ENCODE results near the gene GRK5. TPM values are rescaled to one million over a fixed set of nuclear protein-coding genes. Genes with fewer than 3 reads are reported as not detected.

Gene GRK5
- polyA plus RNA-seq, 1 experiment = 20.8 TPM

DNA sequence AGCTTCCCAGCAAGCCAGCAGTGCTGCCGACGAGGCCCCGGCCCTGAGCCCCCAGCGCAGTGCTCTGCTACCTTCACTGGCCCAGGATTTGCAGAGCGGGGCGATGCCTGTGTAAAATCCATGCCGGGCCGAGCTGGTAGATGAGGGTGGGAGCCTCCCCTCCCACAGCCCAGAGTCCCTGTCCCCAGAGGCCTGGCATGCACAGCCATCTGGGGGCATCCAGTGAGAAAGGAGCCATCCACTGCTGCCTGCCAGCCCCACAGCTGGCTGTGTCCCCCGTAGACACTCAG lies 218.5 kb downstream of the GRK5 start:
- POLR2A ChIA-PET = no interaction called here
- no peak overlapping the region for H3K4me3 ChIP-seq (ENCODE audit: low read depth, low read length)
- H3K36me3 ChIP-seq (ENCODE audit: control insufficient read depth, insufficient read depth, low read length) = peaks cover 26% of the 10 kb centered on the region
- TF ChIP-seq, protein P1, sequence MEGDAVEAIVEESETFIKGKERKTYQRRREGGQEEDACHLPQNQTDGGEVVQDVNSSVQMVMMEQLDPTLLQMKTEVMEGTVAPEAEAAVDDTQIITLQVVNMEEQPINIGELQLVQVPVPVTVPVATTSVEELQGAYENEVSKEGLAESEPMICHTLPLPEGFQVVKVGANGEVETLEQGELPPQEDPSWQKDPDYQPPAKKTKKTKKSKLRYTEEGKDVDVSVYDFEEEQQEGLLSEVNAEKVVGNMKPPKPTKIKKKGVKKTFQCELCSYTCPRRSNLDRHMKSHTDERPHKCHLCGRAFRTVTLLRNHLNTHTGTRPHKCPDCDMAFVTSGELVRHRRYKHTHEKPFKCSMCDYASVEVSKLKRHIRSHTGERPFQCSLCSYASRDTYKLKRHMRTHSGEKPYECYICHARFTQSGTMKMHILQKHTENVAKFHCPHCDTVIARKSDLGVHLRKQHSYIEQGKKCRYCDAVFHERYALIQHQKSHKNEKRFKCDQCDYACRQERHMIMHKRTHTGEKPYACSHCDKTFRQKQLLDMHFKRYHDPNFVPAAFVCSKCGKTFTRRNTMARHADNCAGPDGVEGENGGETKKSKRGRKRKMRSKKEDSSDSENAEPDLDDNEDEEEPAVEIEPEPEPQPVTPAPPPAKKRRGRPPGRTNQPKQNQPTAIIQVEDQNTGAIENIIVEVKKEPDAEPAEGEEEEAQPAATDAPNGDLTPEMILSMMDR (IDR thresholded peaks at IDR 0.05; ENCODE audit: insufficient read depth, low read depth, low read length) = no peak
- H3K27me3 ChIP-seq (ENCODE audit: control insufficient read depth, insufficient read depth, low read length) = no peaks in the 10 kb centered on the region
- CTCF ChIA-PET = interaction anchor here (1.2 to 2.5 kb wide), 2 partner anchors 216 to 227 kb away, joined by 3 to 8 read pairs; no protein-coding TSS in a partner anchor
- no peak for DNase-seq (ENCODE audit: low read depth)

DNA sequence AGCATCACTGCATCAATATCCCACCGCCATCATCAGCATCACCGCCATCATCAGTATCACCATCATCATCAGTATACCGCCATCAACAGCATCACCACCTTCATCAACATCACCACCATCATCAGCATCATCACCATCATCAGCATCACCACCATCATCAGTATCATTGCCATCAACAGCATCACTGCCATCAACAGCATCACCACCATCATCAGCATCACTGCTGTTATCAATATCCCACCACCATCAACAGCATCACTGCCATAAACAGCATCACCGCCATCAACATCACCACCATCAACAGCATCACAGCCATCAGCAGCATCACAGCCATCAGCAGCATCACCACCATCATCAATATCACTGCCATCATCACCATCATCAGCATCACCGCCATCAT lies 219.3 kb downstream of the GRK5 start:
- ChIA-PET POLR2A (no interaction called here), CTCF (no interaction called here)
- DNase-seq (ENCODE audit: low read depth) = no peak
- Histone ChIP-seq H3K4me3 (ENCODE audit: low read depth, low read length) (no peak overlapping the region), H3K27me3 (ENCODE audit: control insufficient read depth, insufficient read depth, low read length) (no peaks in the 10 kb centered on the region), H3K36me3 (ENCODE audit: control insufficient read depth, insufficient read depth, low read length) (peaks cover 32% of the 10 kb centered on the region)
- TF ChIP-seq, protein P1 (IDR thresholded peaks at IDR 0.05; ENCODE audit: insufficient read depth, low read depth, low read length) = no peak

DNA sequence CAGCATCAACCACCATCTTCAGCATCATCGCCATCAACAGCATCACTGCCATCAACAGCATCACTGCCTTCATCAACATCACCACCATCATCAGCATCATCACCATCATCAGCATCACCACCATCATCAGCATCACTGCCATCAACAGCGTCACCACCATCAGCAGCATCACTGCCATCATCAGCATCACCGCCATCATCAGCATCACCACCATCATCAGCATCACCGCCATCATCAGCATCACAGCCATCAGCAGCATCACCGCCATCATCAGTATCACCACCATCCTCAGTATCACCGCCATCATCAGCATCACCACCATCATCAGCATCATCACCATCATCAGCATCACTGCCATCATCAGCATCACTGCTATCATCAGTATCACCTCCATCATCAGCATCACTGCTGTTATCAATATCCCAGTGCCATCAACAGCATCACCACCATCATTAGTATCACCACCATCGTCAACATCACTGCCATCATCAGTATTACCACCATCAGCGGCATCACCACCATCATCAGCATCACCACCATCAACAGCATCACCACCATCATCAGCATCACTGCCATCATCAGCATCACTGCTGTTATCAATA lies 220.0 kb downstream of the GRK5 start:
- Histone ChIP-seq H3K36me3 (ENCODE audit: control insufficient read depth, insufficient read depth, low read length) (peaks cover 33% of the 10 kb centered on the region), H3K27me3 (ENCODE audit: control insufficient read depth, insufficient read depth, low read length) (no peaks in the 10 kb centered on the region), H3K4me3 (ENCODE audit: low read depth, low read length) (no peak overlapping the region)
- TF ChIP-seq, protein P1 (IDR thresholded peaks at IDR 0.05; ENCODE audit: insufficient read depth, low read depth, low read length) = no peak
- POLR2A ChIA-PET = no interaction called here
- DNase-seq (ENCODE audit: low read depth) = no peak
- CTCF ChIA-PET = interaction anchor here (2.6 kb wide), 1 partner anchor 18 kb away, joined by 8 read pairs; no protein-coding TSS in a partner anchor

DNA sequence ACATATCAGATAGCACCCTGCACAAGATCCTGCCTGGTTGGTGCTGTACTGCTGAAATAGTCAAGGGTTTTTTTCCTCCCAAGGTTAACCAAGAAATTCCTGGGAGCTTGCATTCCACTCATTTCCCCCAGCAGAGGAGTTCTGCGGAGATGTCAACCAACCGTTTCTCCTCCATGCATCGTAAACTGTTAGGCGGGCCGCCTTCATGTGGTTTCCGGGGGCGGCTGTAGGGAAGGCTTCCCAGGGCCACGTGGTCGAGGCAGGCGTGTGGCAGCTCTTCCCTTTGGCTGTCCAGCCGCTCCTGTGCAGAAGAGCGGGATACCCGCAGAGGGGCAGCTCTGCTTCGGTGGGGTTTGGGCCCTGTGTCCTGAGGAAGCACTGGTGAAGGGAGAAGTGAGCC lies 221.4 kb downstream of the GRK5 start:
- no peak overlapping the region for H3K4me3 ChIP-seq (ENCODE audit: low read depth, low read length)
- no peaks in the 10 kb centered on the region for H3K27me3 ChIP-seq (ENCODE audit: control insufficient read depth, insufficient read depth, low read length)
- no peak for DNase-seq (ENCODE audit: low read depth)
- TF ChIP-seq, protein P1 (IDR thresholded peaks at IDR 0.05; ENCODE audit: insufficient read depth, low read depth, low read length) = no peak
- POLR2A ChIA-PET = no interaction called here
- CTCF ChIA-PET = interaction anchor here (2.6 kb wide), 1 partner anchor 17 kb away, joined by 8 read pairs; no protein-coding TSS in a partner anchor
- H3K36me3 ChIP-seq (ENCODE audit: control insufficient read depth, insufficient read depth, low read length) = peaks cover 36% of the 10 kb centered on the region

DNA sequence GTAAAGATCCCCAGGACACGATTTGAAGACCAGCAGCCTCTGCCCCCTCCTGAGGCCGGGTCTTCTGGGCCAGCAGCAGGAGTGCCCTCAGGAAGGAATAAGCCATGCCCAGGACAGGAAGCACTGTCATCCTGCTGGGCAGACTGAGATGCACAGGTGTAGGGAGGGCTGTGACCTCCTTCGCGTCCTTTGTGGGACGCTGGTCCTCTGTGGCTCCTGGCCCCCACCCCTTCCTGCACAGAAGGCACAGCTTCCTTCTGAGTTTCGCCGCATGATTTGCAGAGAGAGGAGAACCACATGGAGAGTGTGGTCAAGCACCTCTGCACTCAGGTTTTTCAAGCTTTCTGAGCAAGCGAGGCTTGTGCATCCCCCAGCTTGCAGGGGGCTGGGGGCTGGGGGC lies 222.4 kb downstream of the GRK5 start:
- CTCF ChIA-PET = interaction anchor here (1.3 to 2.6 kb wide), 2 partner anchors 10 to 16 kb away, joined by 5 to 8 read pairs; no protein-coding TSS in a partner anchor
- Histone ChIP-seq H3K27me3 (ENCODE audit: control insufficient read depth, insufficient read depth, low read length) (no peaks in the 10 kb centered on the region), H3K4me3 (ENCODE audit: low read depth, low read length) (no peak overlapping the region), H3K36me3 (ENCODE audit: control insufficient read depth, insufficient read depth, low read length) (peaks cover 35% of the 10 kb centered on the region)
- TF ChIP-seq, protein P1 (IDR thresholded peaks at IDR 0.05; ENCODE audit: insufficient read depth, low read depth, low read length) = no peak
- POLR2A ChIA-PET = no interaction called here
- no peak for DNase-seq (ENCODE audit: low read depth)

All from BJ (cell line).